GM12891 (cell line): Measurements from ENCODE around the gene SIRT2.

ENCODE experiments used
- POLR2A ChIP-seq: IDR thresholded peaks from 2 replicates; pipeline ENCODE4 v1.6.1; 2011; ENCODE audit warnings: low read depth, low read length, control low read depth
- POLR2AphosphoS5 ChIP-seq: IDR thresholded peaks from 2 replicates; pipeline ENCODE4 v1.6.1; 2011; ENCODE audit warnings: low read depth, low read length, control low read depth
- TAF1 ChIP-seq: IDR thresholded peaks from 2 replicates; pipeline ENCODE4 v1.6.1; 2011; ENCODE audit warnings: low read depth, low read length, control low read depth

GRCh38 chr19:38917921-38918491 is 18.6 kb upstream of the SIRT2 start:
- no peak for TF ChIP-seq POLR2A
- TF ChIP-seq POLR2AphosphoS5, result no peak
- no peak for TF ChIP-seq TAF1
